ENCODE data around the gene INSRR. TPM values are rescaled to one million over a fixed set of nuclear protein-coding genes. Genes with fewer than 3 reads are reported as not detected.

INSRR gene
- total and polyA plus RNA-seq, 9 of the 15 experiments (the other 6 are each of a cell fraction or from before 2014, with no cell fraction given), result 0.03 to 0.18 (median 0.06) TPM; not detected in 3

DNA sequence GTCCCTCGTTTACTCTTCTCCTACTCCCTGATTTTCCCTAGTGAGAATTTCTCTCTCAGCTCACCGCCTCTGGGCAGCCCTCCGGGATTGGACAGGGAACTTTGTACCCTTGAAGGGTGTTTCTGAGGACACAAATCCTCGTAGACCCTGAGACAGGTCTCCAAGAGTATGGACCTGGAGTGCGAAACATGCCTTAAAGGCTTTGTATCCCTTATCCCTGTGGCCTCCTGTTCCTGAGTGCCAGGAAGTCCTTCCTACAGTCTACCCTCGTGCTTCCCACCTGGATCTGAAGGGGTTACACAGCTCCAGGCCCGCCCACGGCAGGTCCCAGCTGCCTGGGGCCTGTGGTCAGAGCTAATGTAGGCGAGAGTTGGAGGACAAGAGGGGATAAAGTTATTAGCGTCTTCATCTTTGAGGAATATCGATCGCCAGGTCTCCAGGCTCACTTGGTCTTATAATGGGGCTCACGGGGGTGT, 27.0 kb upstream of the INSRR start:
- H3K4me2 ChIP-seq (ENCODE audit: insufficient read depth, low read length), result no peak overlapping the region
- DNase-seq (ENCODE audit: extremely low read depth in 1 of 4, low spot score in 3 of 4) (no peak), ATAC-seq (no peak), FAIRE-seq (no peak)
- no TSS peak for BruUV-seq (replicated peaks)
- ChIA-PET CTCF (ENCODE audit: low intra/inter-chr PET ratio) (interaction anchor here (0.6 kb wide), 1 partner anchor 82 kb away, joined by 3 read pairs; no protein-coding TSS in a partner anchor), POLR2A (interaction anchor here (0.5 to 2.1 kb wide), 3 partner anchors 9 to 1906 kb away, joined by 4 to 7 read pairs (median 4); no protein-coding TSS in a partner anchor)
- no peak overlapping the region for H2AFZ ChIP-seq (ENCODE audit: low read depth, low read length)
- peaks cover 17 to 20% of the 10 kb centered on the region in 2 experiments; a peak in 4 of 5 replicates for H3K4me1 ChIP-seq (replicated peaks in 1 of 2; ENCODE audit: control insufficient read depth in 2 of 2, insufficient read depth in 2 of 2, low read length in 2 of 2)
- no peaks in the 10 kb centered on the region for H3K36me3 ChIP-seq (ENCODE audit: control insufficient read depth, insufficient read depth, low read length)
- H3K79me2 ChIP-seq (ENCODE audit: control insufficient read depth, insufficient read depth, low read length), result no peaks in the 10 kb centered on the region
- H4K20me1 ChIP-seq (replicated peaks; ENCODE audit: control insufficient read depth, insufficient read depth, low read length), result no peaks in the 10 kb centered on the region
- no peaks in the 10 kb centered on the region for H3K9me3 ChIP-seq (replicated peaks; ENCODE audit: control insufficient read depth, insufficient read depth, low read depth, low read length)
- no peaks in the 10 kb centered on the region for H3K9me1 ChIP-seq (ENCODE audit: control insufficient read depth, insufficient read depth, low read length)
- no peak overlapping the region for H3K4me3 ChIP-seq
- no peak overlapping the region for H3K9ac ChIP-seq (ENCODE audit: insufficient read depth in 1 of 2, low read depth in 2 of 2, low read length in 2 of 2)
- H3K27ac ChIP-seq (ENCODE audit: extremely low read depth, low read depth, low read length), result no peak overlapping the region
- no peaks in the 10 kb centered on the region for H3K27me3 ChIP-seq (ENCODE audit: control insufficient read depth in 2 of 2, insufficient read depth in 2 of 2, low read length in 2 of 2)
- in situ Hi-C loops (cut with MboI) (no loop called here), intact Hi-C loops (cut with micrococcal nuclease) (no loop called here)
- WGBS (ENCODE audit: insufficient coverage, low coverage, missing lambda C conversion rate), result 53% methylated on average over 13 of the region's 13 CpGs
- TF ChIP-seq ZNF780A (CRISPR knock-in tag; IDR thresholded peaks at IDR 0.05), result no peak
- no peak for TF ChIP-seq RB1 (IDR thresholded peaks at IDR 0.05; ENCODE audit: low read depth)
- TF ChIP-seq, protein P1, sequence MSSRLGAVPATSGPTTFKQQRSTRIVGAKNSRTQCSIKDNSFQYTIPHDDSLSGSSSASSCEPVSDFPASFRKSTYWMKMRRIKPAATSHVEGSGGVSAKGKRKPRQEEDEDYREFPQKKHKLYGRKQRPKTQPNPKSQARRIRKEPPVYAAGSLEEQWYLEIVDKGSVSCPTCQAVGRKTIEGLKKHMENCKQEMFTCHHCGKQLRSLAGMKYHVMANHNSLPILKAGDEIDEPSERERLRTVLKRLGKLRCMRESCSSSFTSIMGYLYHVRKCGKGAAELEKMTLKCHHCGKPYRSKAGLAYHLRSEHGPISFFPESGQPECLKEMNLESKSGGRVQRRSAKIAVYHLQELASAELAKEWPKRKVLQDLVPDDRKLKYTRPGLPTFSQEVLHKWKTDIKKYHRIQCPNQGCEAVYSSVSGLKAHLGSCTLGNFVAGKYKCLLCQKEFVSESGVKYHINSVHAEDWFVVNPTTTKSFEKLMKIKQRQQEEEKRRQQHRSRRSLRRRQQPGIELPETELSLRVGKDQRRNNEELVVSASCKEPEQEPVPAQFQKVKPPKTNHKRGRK (tag; IDR thresholded peaks at IDR 0.05), result no peak
- no peak for TF ChIP-seq XRCC4 (IDR thresholded peaks at IDR 0.05; ENCODE audit: extremely low read depth, insufficient read depth, insufficient read length)
- 0 out of 2 replicates have a peak, but pooled peaks have one; percentile 20 for TF ChIP-seq HDAC2 (IDR thresholded peaks at IDR 0.05)
- TF ChIP-seq, protein P2, sequence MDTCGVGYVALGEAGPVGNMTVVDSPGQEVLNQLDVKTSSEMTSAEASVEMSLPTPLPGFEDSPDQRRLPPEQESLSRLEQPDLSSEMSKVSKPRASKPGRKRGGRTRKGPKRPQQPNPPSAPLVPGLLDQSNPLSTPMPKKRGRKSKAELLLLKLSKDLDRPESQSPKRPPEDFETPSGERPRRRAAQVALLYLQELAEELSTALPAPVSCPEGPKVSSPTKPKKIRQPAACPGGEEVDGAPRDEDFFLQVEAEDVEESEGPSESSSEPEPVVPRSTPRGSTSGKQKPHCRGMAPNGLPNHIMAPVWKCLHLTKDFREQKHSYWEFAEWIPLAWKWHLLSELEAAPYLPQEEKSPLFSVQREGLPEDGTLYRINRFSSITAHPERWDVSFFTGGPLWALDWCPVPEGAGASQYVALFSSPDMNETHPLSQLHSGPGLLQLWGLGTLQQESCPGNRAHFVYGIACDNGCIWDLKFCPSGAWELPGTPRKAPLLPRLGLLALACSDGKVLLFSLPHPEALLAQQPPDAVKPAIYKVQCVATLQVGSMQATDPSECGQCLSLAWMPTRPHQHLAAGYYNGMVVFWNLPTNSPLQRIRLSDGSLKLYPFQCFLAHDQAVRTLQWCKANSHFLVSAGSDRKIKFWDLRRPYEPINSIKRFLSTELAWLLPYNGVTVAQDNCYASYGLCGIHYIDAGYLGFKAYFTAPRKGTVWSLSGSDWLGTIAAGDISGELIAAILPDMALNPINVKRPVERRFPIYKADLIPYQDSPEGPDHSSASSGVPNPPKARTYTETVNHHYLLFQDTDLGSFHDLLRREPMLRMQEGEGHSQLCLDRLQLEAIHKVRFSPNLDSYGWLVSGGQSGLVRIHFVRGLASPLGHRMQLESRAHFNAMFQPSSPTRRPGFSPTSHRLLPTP (IDR thresholded peaks at IDR 0.05; ENCODE audit: borderline replicate concordance, extremely low read depth, insufficient read length), result peak; percentile 50
- TF ChIP-seq RBM25 (IDR thresholded peaks at IDR 0.05; ENCODE audit: low read depth, low read length, severe bottlenecking), result peak; percentile 82
- TF ChIP-seq ZNF408 (CRISPR knock-in tag; IDR thresholded peaks at IDR 0.05; ENCODE audit: low read depth), result no peak
- TF ChIP-seq, protein P3, sequence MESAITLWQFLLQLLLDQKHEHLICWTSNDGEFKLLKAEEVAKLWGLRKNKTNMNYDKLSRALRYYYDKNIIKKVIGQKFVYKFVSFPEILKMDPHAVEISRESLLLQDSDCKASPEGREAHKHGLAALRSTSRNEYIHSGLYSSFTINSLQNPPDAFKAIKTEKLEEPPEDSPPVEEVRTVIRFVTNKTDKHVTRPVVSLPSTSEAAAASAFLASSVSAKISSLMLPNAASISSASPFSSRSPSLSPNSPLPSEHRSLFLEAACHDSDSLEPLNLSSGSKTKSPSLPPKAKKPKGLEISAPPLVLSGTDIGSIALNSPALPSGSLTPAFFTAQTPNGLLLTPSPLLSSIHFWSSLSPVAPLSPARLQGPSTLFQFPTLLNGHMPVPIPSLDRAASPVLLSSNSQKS (CRISPR knock-in tag; IDR thresholded peaks at IDR 0.05), result no peak
- TF ChIP-seq HNRNPLL (IDR thresholded peaks at IDR 0.05; ENCODE audit: low read depth, low read length, poor library complexity, severe bottlenecking), result no peak
- no peak for TF ChIP-seq SMARCA4 (IDR thresholded peaks at IDR 0.05)
- no peak for TF ChIP-seq GTF2F1 (IDR thresholded peaks at IDR 0.05; ENCODE audit: low read depth, low read length)
- TF ChIP-seq ZNF695 (CRISPR knock-in tag; IDR thresholded peaks at IDR 0.05), result no peak
- peak; percentile 82 for TF ChIP-seq BCOR (IDR thresholded peaks at IDR 0.05)
- no peak for TF ChIP-seq CXXC5 (CRISPR knock-in tag; IDR thresholded peaks at IDR 0.05)
- TF ChIP-seq ZFP36 (IDR thresholded peaks at IDR 0.05; ENCODE audit: low read depth, low read length, partially characterized antibody), result peak; percentile 99
- TF ChIP-seq FIP1L1 (IDR thresholded peaks at IDR 0.05; ENCODE audit: low read depth, low read length, poor library complexity, severe bottlenecking), result no peak
- no peak for TF ChIP-seq FOS (IDR thresholded peaks at IDR 0.05; ENCODE audit: extremely low read depth, insufficient read length)
- TF ChIP-seq CHD4 (IDR thresholded peaks at IDR 0.05; ENCODE audit: insufficient read depth, insufficient replicate concordance, low read depth, low read length, poor library complexity, severe bottlenecking), result peak; percentile 58

Measured in K562 (cell line).